Lower leg skin (tissue), 4 donors: ENCODE data around the gene FBXW8. TPM values are rescaled to one million over a fixed set of nuclear protein-coding genes. Genes with fewer than 3 reads are reported as not detected.

Experiments used
- DNase-seq, 2 donors: peaks; one replicate each; pipeline ENCODE4 v3.0.0-alpha.2; 2019; ENCODE audit warnings: low spot score in 2 of 2
- H3K4me3 ChIP-seq: fragments of 200-600 bp; sonication (generic); 2 replicates; pipeline ENCODE4 v1.5.1; 2017; ENCODE audit warnings: mild to moderate bottlenecking, low read depth; ENCODE audit not compliant: poor library complexity, severe bottlenecking
- POLR2A ChIP-seq, 2 donors: fragments of 450-650 bp; IDR thresholded peaks; one replicate each; pipeline ENCODE4 v1.6.1; 2016 to 2017; ENCODE audit warnings: antibody characterized with exemption in 2 of 2, mild to moderate bottlenecking in 1 of 2, moderate library complexity in 1 of 2
- WGBS, 2 donors: methylation state at CpG; one replicate each; pipeline ENCODE4 v1.1.5; 2018; 5-methylcytosine and 5-hydroxymethylcytosine counted together
- intact Hi-C: fragments of 100-400 bp; cut with DNase I; formaldehyde crosslinking; loops from one replicate; pipeline ENCODE4 v1.15.0; 2023; ENCODE audit warnings: low total_unique reads
- total RNA-seq, 4 donors: library from RNA; depleted of rRNA; stranded (reverse); fragments of >200 nt; gene quantifications; one replicate each; pipeline ENCODE4 v1.1.0, GENCODE V29; 2016
- TF ChIP-seq, protein P1 (sequence below), 3 donors: fragments of 450-650 bp; IDR thresholded peaks; one replicate each; pipeline ENCODE4 v1.5.1; 2016; ENCODE audit warnings: antibody characterized with exemption in 3 of 3, mild to moderate bottlenecking in 3 of 3, moderate library complexity in 2 of 3

FBXW8 gene
- total RNA-seq, 4 donors from 2014 or later, result 8.1 to 17.0 (median 15.8) TPM

DNA sequence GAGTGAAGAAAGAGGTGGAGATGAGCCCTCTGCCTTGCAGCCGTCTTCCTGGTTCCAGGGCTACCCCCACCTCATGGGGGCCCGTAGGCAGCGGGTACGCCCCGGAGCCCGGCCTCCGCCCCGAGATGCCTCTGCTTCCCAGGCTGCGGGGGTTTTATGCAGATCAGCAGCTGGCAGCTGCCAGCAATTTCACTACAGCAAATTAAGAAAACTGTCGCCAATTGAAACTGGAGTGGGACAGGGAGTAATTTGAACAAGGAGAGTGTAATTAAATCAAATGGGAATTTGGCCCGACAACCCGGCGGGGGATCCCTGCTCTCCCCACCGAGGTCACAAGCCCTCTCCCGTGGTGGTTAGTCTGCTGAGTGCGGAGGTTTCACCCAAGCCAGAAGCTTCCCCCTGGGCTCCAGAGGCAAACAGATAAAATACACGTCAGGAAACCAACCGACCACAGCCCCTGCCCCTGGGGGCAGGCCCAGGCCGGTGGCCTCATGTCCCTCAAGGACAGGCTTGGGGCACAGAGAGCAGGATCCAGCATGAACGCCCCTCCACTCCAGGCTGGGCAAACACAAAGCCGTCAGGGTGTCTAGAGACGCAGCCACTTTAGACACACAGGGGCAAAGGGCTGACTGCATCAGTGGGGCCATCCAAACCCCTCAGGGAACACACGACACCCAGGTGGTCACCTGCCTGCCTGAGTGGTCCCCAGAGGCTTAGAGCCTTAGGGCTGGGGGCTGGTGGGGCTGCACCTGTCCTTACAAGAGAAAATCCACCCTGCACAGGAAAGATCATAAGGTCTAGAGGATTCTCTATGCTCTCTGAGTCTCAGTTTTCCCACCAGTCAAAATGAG lies 134.6 kb downstream of the FBXW8 start:
- TF ChIP-seq, protein P1, sequence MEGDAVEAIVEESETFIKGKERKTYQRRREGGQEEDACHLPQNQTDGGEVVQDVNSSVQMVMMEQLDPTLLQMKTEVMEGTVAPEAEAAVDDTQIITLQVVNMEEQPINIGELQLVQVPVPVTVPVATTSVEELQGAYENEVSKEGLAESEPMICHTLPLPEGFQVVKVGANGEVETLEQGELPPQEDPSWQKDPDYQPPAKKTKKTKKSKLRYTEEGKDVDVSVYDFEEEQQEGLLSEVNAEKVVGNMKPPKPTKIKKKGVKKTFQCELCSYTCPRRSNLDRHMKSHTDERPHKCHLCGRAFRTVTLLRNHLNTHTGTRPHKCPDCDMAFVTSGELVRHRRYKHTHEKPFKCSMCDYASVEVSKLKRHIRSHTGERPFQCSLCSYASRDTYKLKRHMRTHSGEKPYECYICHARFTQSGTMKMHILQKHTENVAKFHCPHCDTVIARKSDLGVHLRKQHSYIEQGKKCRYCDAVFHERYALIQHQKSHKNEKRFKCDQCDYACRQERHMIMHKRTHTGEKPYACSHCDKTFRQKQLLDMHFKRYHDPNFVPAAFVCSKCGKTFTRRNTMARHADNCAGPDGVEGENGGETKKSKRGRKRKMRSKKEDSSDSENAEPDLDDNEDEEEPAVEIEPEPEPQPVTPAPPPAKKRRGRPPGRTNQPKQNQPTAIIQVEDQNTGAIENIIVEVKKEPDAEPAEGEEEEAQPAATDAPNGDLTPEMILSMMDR (IDR thresholded peaks at IDR 0.05), result no peak
- no peak for TF ChIP-seq POLR2A (IDR thresholded peaks at IDR 0.05)
- intact Hi-C loops, result no loop called here
- no peak for DNase-seq
- H3K4me3 ChIP-seq, result no peak overlapping the region
- 22 to 28% methylated on average over 20 to 21 of the region's 23 CpGs for WGBS, 2 donors

DNA sequence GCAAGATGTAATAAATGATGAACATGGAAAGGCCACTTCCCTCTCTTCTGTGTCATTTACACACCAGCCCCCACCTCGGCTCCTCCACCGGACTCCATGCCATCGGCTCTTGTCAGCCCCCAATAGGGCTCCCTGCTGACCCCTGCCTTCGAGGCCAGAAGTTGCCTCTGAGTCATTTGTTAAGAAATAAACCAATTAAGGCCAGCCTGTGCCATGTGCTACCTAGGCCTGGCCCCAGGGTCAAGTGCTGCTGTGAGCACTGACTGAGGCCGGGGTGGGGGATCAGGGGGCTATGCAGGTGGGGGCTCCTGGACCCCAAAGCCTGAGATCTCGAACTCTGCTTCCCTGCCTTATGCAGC lies 135.2 kb downstream of the FBXW8 start:
- TF ChIP-seq POLR2A (IDR thresholded peaks at IDR 0.05), result no peak
- TF ChIP-seq, protein P1 (IDR thresholded peaks at IDR 0.05), result no peak
- DNase-seq, result no peak
- intact Hi-C loops, result no loop called here
- H3K4me3 ChIP-seq, result no peak overlapping the region
- WGBS, 2 donors, result 61 to 63% methylated on average over 6 of the region's 6 CpGs

DNA sequence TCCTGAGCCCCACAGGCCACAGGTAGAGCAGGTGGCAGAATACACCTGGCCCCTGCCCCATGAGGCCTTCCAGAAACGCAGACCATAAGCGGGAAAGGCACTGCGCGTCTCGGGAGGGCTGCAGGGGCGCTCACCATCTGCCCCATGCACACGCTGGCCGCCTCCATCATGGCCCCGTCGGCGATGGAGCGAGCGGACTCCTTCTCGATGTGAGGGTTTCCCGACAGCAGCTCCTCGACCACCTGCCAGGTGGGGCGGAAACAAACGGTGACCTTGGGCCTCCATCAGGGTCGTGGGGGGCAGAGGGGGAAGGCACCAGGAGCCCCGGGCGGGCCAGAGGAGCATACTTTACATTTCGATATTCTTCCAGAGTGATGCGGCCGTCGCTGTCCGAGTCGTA lies 135.7 kb downstream of the FBXW8 start:
- TF ChIP-seq, protein P1 (IDR thresholded peaks at IDR 0.05), result no peak
- TF ChIP-seq POLR2A (IDR thresholded peaks at IDR 0.05), result no peak
- no peak for DNase-seq
- H3K4me3 ChIP-seq, result no peak overlapping the region
- WGBS, 2 donors, result 89 to 93% methylated on average over 27 of the region's 27 CpGs
- intact Hi-C loops, result no loop called here

DNA sequence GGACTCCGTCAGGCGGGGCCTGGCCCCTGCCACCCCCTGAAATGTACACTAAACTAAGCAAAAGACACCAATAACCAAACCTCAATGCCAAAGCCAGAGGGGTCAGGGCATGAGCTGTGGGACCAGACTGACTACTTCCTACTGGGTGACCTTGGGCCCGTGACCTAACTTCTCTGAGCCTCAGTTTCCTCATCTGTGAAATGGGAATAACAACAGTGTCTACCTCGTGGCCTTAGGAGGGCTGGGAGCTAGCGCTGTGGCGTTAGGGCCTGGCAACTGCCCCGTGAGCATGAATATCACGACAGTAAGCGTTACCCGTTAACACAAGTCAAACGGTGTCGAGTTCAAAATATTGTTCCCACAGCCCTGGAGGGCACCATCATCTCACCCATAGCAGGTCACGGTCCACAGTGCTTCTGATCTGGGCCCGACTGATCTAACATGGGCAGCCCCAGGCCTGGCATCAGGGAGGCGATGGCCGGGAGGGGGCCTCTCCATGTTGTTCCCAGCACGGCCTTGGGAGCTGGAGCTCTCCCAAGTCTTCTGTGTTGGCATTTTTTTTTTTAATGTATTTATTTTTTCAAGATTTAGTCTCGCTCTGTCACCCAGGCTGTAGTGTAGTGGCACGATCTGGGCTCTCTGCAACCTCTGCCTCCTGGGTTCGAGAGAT lies 136.2 kb downstream of the FBXW8 start:
- H3K4me3 ChIP-seq, result no peak overlapping the region
- DNase-seq, result no peak
- TF ChIP-seq, protein P1 (IDR thresholded peaks at IDR 0.05), result no peak
- no peak for TF ChIP-seq POLR2A (IDR thresholded peaks at IDR 0.05)
- intact Hi-C loops, result no loop called here
- 87 to 92% methylated on average over 20 of the region's 20 CpGs for WGBS, 2 donors

- DNase-seq, result no peak
- H3K4me3 ChIP-seq, result no peak overlapping the region
- 48 to 55% methylated on average over 15 to 18 of the region's 18 CpGs for WGBS, 2 donors
- intact Hi-C loops, result no loop called here
- no peak for TF ChIP-seq POLR2A (IDR thresholded peaks at IDR 0.05)
- TF ChIP-seq, protein P1 (IDR thresholded peaks at IDR 0.05), result no peak
Measured at GRCh38 chr12:117047810-117048584, 137.2 kb downstream of the FBXW8 start.
